ENCODE measurements around the gene IL16.

DNA sequence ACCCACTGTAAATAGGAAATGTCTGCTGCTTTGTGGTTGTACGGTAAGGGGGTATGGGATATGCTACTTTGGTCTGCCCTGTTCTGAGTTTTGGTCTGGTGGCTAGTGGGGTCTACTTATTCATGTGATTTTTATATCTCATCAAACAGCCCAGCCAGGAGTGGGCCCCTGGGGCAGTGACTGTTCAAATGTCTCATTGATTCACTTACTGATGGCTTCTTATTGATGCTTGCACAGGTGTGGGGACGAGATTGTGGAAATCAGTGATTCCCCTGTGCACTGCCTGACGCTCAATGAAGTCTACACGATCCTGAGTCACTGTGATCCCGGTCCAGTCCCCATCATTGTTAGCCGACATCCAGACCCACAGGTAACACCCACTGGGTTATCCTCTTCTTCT, 88.8 kb downstream of the IL16 start:
- TF ChIP-seq POLR2AphosphoS5 (IDR thresholded peaks at IDR 0.05) = no peak
- TF ChIP-seq POLR2A (IDR thresholded peaks at IDR 0.05) = no peak
- TF ChIP-seq, protein P1, sequence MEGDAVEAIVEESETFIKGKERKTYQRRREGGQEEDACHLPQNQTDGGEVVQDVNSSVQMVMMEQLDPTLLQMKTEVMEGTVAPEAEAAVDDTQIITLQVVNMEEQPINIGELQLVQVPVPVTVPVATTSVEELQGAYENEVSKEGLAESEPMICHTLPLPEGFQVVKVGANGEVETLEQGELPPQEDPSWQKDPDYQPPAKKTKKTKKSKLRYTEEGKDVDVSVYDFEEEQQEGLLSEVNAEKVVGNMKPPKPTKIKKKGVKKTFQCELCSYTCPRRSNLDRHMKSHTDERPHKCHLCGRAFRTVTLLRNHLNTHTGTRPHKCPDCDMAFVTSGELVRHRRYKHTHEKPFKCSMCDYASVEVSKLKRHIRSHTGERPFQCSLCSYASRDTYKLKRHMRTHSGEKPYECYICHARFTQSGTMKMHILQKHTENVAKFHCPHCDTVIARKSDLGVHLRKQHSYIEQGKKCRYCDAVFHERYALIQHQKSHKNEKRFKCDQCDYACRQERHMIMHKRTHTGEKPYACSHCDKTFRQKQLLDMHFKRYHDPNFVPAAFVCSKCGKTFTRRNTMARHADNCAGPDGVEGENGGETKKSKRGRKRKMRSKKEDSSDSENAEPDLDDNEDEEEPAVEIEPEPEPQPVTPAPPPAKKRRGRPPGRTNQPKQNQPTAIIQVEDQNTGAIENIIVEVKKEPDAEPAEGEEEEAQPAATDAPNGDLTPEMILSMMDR (IDR thresholded peaks at IDR 0.05 in 8 of 11, conservative IDR thresholded peaks at IDR 0.05 in 3 of 11) = no peak
